Thoracic aorta (tissue), 2 donors: ENCODE data around the gene KRT84. TPM values are rescaled to one million over a fixed set of nuclear protein-coding genes. Genes with fewer than 3 reads are reported as not detected.

Experiments used
- ATAC-seq: fragments of 150-250 bp; one replicate; pipeline ENCODE4 v1.8.0; 2017; ENCODE audit warnings: low read depth; ENCODE audit not compliant: insufficient number of reproducible peaks, low FRiP score
- DNase-seq: peaks from one replicate; pipeline ENCODE4 v3.0.0-alpha.2; 2020; ENCODE audit warnings: low spot score
- H3K27ac ChIP-seq, 2 donors: fragments of 200-600 bp; sonication (generic); 1 replicate in 1 of 2; 2 replicates in 1 of 2; pipeline ENCODE4 v1.5.1; 2016; ENCODE audit warnings: mild to moderate bottlenecking in 2 of 2, moderate library complexity in 2 of 2
- H3K27me3 ChIP-seq: fragments of 200-600 bp; sonication (generic); replicated peaks from 2 replicates; pipeline ENCODE4 v1.6.0; 2016; ENCODE audit warnings: mild to moderate bottlenecking; ENCODE audit not compliant: insufficient read depth
- H3K36me3 ChIP-seq: fragments of 200-600 bp; sonication (generic); one replicate; pipeline ENCODE4 v1.5.1; 2016
- H3K4me1 ChIP-seq, 2 donors: fragments of 200-600 bp; sonication (generic); 1 replicate in 1 of 2; 2 replicates in 1 of 2; pipeline versions ENCODE4 v1.5.1 to v1.6.0; 2016; ENCODE audit warnings: low read depth in 2 of 2, mild to moderate bottlenecking in 1 of 2; ENCODE audit not compliant: control insufficient read depth in 1 of 2
- H3K4me3 ChIP-seq: fragments of 200-600 bp; sonication (generic); 2 replicates; pipeline ENCODE4 v1.5.1; 2016; ENCODE audit warnings: mild to moderate bottlenecking
- H3K9me3 ChIP-seq: fragments of 200-600 bp; sonication (generic); 2 replicates; pipeline ENCODE4 v1.5.1; 2016
- CTCF ChIP-seq: fragments of 200-600 bp; sonication (generic); IDR thresholded peaks from one replicate; pipeline ENCODE4 v1.5.1; 2019; ENCODE audit warnings: antibody characterized with exemption
- total RNA-seq, 2 donors: library from RNA; depleted of rRNA; stranded (reverse); fragments of >200 nt; gene quantifications; one replicate each; pipeline versions ENCODE4 v1.1.0 to v1.2.3, GENCODE V29; 2016

KRT84 gene
- total RNA-seq, 2 donors from 2014 or later, result not detected

GRCh38 chr12:52400906-52401305 is 15.5 kb upstream of the KRT84 start:
- DNase-seq, result no peak
- TF ChIP-seq CTCF, result no peak
- no peaks in the 10 kb centered on the region for H3K4me1 ChIP-seq
- no peaks in the 10 kb centered on the region for H3K27me3 ChIP-seq
- no peak for ATAC-seq
- H3K36me3 ChIP-seq, result no peaks in the 10 kb centered on the region
- no peak overlapping the region for H3K4me3 ChIP-seq
- no peaks in the 10 kb centered on the region for H3K9me3 ChIP-seq
- no peak overlapping the region for H3K27ac ChIP-seq

GRCh38 chr12:52399756-52400155 is 14.3 kb upstream of the KRT84 start:
- H3K4me3 ChIP-seq, result no peak overlapping the region
- H3K27ac ChIP-seq, result no peak overlapping the region
- no peaks in the 10 kb centered on the region for H3K9me3 ChIP-seq
- no peak for DNase-seq
- no peaks in the 10 kb centered on the region for H3K36me3 ChIP-seq
- no peaks in the 10 kb centered on the region for H3K27me3 ChIP-seq
- TF ChIP-seq CTCF, result no peak
- H3K4me1 ChIP-seq, result no peaks in the 10 kb centered on the region
- no peak for ATAC-seq

- Histone ChIP-seq H3K4me1 (no peaks in the 10 kb centered on the region), H3K27ac (no peak overlapping the region), H3K4me3 (no peak overlapping the region), H3K27me3 (no peaks in the 10 kb centered on the region), H3K36me3 (no peaks in the 10 kb centered on the region), H3K9me3 (no peaks in the 10 kb centered on the region)
- no peak for TF ChIP-seq CTCF
- ATAC-seq (no peak), DNase-seq (no peak)
These were observed 12.7 kb upstream of the KRT84 start for GRCh38 chr12:52398176-52398575.

GRCh38 chr12:52396656-52397055 is 11.2 kb upstream of the KRT84 start:
- Histone ChIP-seq H3K36me3 (no peaks in the 10 kb centered on the region), H3K4me3 (no peak overlapping the region), H3K27ac (no peak overlapping the region), H3K9me3 (no peaks in the 10 kb centered on the region), H3K4me1 (peaks cover 0 to 3% of the 10 kb centered on the region in 2 donors), H3K27me3 (no peaks in the 10 kb centered on the region)
- ATAC-seq (no peak), DNase-seq (no peak)
- no peak for TF ChIP-seq CTCF

- H3K36me3 ChIP-seq, result no peaks in the 10 kb centered on the region
- no peak overlapping the region for H3K4me3 ChIP-seq
- no peak for TF ChIP-seq CTCF
- DNase-seq (no peak), ATAC-seq (no peak)
- no peaks in the 10 kb centered on the region for H3K9me3 ChIP-seq
- H3K27me3 ChIP-seq, result no peaks in the 10 kb centered on the region
- peaks cover 0 to 9% of the 10 kb centered on the region in 2 donors for H3K4me1 ChIP-seq
- H3K27ac ChIP-seq, result no peak overlapping the region
These were observed 10.4 kb upstream of the KRT84 start for GRCh38 chr12:52395761-52396434.
